ES-I3 (cell line): ENCODE measurements around the gene LMBRD1.

Source experiments
- H3K36me3 ChIP-seq: 2 replicates; pipeline ENCODE4 v1.6.1; 2013; ENCODE audit warnings: mild to moderate bottlenecking, low read length, control low read depth, moderate library complexity; ENCODE audit not compliant: insufficient read depth
- H3K4me1 ChIP-seq: 2 replicates; pipeline ENCODE4 v1.6.1; 2013; ENCODE audit warnings: mild to moderate bottlenecking, control low read depth, low read length; ENCODE audit not compliant: insufficient read depth
- H3K9ac ChIP-seq: 2 replicates; pipeline ENCODE4 v1.6.1; 2013; ENCODE audit warnings: low read depth, mild to moderate bottlenecking, low read length, moderate library complexity
- H3K9me3 ChIP-seq: 2 replicates; pipeline ENCODE4 v1.6.1; 2013; ENCODE audit warnings: mild to moderate bottlenecking, low read length, moderate library complexity; ENCODE audit not compliant: control insufficient read depth, insufficient read depth

LMBRD1 gene

GRCh38 chr6:69785697-69786096, 11.1 kb downstream of the LMBRD1 start:
- Histone ChIP-seq H3K9ac (no peak overlapping the region), H3K36me3 (no peaks in the 10 kb centered on the region), H3K4me1 (0 out of 2 replicates have a peak, but pooled peaks cover 2% of the 10 kb centered on the region)

GRCh38 chr6:69784595-69785377, 12.0 kb downstream of the LMBRD1 start:
- Histone ChIP-seq H3K9ac (no peak overlapping the region), H3K9me3 (no peaks in the 10 kb centered on the region), H3K4me1 (0 out of 2 replicates have a peak, but pooled peaks cover 5% of the 10 kb centered on the region), H3K36me3 (no peaks in the 10 kb centered on the region)

More at GRCh38 chr6:69785697-69786096, 11.1 kb downstream of the LMBRD1 start:
- no peaks in the 10 kb centered on the region for H3K9me3 ChIP-seq

GRCh38 chr6:69783108-69783507, 13.7 kb downstream of the LMBRD1 start:
- Histone ChIP-seq H3K9me3 (no peaks in the 10 kb centered on the region), H3K9ac (no peak overlapping the region), H3K36me3 (no peaks in the 10 kb centered on the region), H3K4me1 (0 out of 2 replicates have a peak, but pooled peaks cover 5% of the 10 kb centered on the region)

GRCh38 chr6:69780585-69781178, 16.1 kb downstream of the LMBRD1 start:
- Histone ChIP-seq H3K36me3 (no peaks in the 10 kb centered on the region), H3K9me3 (no peaks in the 10 kb centered on the region), H3K9ac (no peak overlapping the region), H3K4me1 (0 out of 2 replicates have a peak, but pooled peaks cover 5% of the 10 kb centered on the region)

GRCh38 chr6:69775941-69776340, 20.9 kb downstream of the LMBRD1 start:
- no peaks in the 10 kb centered on the region for H3K36me3 ChIP-seq
- no peaks in the 10 kb centered on the region for H3K9me3 ChIP-seq
- 0 out of 2 replicates have a peak, but pooled peaks cover 5% of the 10 kb centered on the region for H3K4me1 ChIP-seq
- no peak overlapping the region for H3K9ac ChIP-seq

- Histone ChIP-seq H3K4me1 (0 out of 2 replicates have a peak, but pooled peaks cover under 1% of the 10 kb centered on the region), H3K9me3 (no peaks in the 10 kb centered on the region), H3K36me3 (no peaks in the 10 kb centered on the region), H3K9ac (no peak overlapping the region)
Observed at GRCh38 chr6:69775585-69775849, 21.3 kb downstream of the LMBRD1 start.

GRCh38 chr6:69774740-69775584, 21.8 kb downstream of the LMBRD1 start:
- H3K9me3 ChIP-seq = no peaks in the 10 kb centered on the region
- no peaks in the 10 kb centered on the region for H3K4me1 ChIP-seq
- H3K36me3 ChIP-seq = no peaks in the 10 kb centered on the region
- H3K9ac ChIP-seq = no peak overlapping the region

GRCh38 chr6:69771158-69771906, 25.5 kb downstream of the LMBRD1 start:
- Histone ChIP-seq H3K9me3 (no peaks in the 10 kb centered on the region), H3K9ac (no peak overlapping the region), H3K4me1 (no peaks in the 10 kb centered on the region), H3K36me3 (no peaks in the 10 kb centered on the region)

GRCh38 chr6:69768664-69769063, 28.1 kb downstream of the LMBRD1 start:
- no peaks in the 10 kb centered on the region for H3K9me3 ChIP-seq
- H3K9ac ChIP-seq = no peak overlapping the region
- no peaks in the 10 kb centered on the region for H3K4me1 ChIP-seq
- H3K36me3 ChIP-seq = no peaks in the 10 kb centered on the region

GRCh38 chr6:69763763-69764162, 33.0 kb downstream of the LMBRD1 start:
- Histone ChIP-seq H3K4me1 (no peaks in the 10 kb centered on the region; the same call in 1 of the 2 replicates), H3K9me3 (no peaks in the 10 kb centered on the region), H3K9ac (no peak overlapping the region), H3K36me3 (no peaks in the 10 kb centered on the region)

- H3K4me1 ChIP-seq = peaks cover 6% of the 10 kb centered on the region; the same call in 1 of the 2 replicates
- no peaks in the 10 kb centered on the region for H3K9me3 ChIP-seq
- H3K36me3 ChIP-seq = no peaks in the 10 kb centered on the region
- H3K9ac ChIP-seq = no peak overlapping the region
Observed at GRCh38 chr6:69761853-69762252, 35.0 kb downstream of the LMBRD1 start.

GRCh38 chr6:69758214-69758613, 38.6 kb downstream of the LMBRD1 start:
- Histone ChIP-seq H3K9ac (no peak overlapping the region), H3K9me3 (no peaks in the 10 kb centered on the region), H3K4me1 (peaks cover 6% of the 10 kb centered on the region; the same call in 1 of the 2 replicates), H3K36me3 (no peaks in the 10 kb centered on the region)

GRCh38 chr6:69756907-69757306, 39.9 kb downstream of the LMBRD1 start:
- Histone ChIP-seq H3K9ac (no peak overlapping the region), H3K36me3 (no peaks in the 10 kb centered on the region), H3K9me3 (no peaks in the 10 kb centered on the region), H3K4me1 (peaks cover 6% of the 10 kb centered on the region; the same call in 1 of the 2 replicates)

- no peaks in the 10 kb centered on the region for H3K36me3 ChIP-seq
- H3K9me3 ChIP-seq = no peaks in the 10 kb centered on the region
- H3K4me1 ChIP-seq = peaks cover 6% of the 10 kb centered on the region; the same call in 1 of the 2 replicates
- no peak overlapping the region for H3K9ac ChIP-seq
Observed at GRCh38 chr6:69756366-69756765, 40.4 kb downstream of the LMBRD1 start.
